Measurements from ENCODE around the gene RANBP2.
A peak's percentile ranks its signal among the peaks of the same experiment; 100 is the strongest.

The RANBP2 gene

GRCh38 chr2:108776475-108776874 lies 57.2 kb downstream of the RANBP2 start:
- Histone ChIP-seq H3K27ac (peak overlapping the region; percentile 83), H3K79me2 (ENCODE audit: insufficient read depth, low read depth) (peaks cover 15% of the 10 kb centered on the region; the same call in 1 of the 2 replicates), H3K4me3 (IDR thresholded peaks at IDR 0.05; ENCODE audit: insufficient read depth, low read depth, low read length) (no peak overlapping the region), H3K4me2 (peak overlapping the region; percentile 94), H2AFZ (ENCODE audit: low read depth) (no peak overlapping the region), H3K4me1 (ENCODE audit: low read depth, poor library complexity, severe bottlenecking) (peaks cover 77% of the 10 kb centered on the region), H4K20me1 (ENCODE audit: insufficient read depth) (no peaks in the 10 kb centered on the region), H3K9ac (no peak overlapping the region; the same call in 1 of the 2 replicates), H3K27me3 (ENCODE audit: insufficient read depth, low read depth) (no peaks in the 10 kb centered on the region), H3K36me3 (ENCODE audit: insufficient read depth) (no peaks in the 10 kb centered on the region)
- no peak for TF ChIP-seq CTCF (conservative IDR thresholded peaks at IDR 0.05; ENCODE audit: low read depth, low read length)

GRCh38 chr2:108778857-108779256 lies 59.6 kb downstream of the RANBP2 start:
- Histone ChIP-seq H3K27me3 (ENCODE audit: insufficient read depth, low read depth) (no peaks in the 10 kb centered on the region), H4K20me1 (ENCODE audit: insufficient read depth) (no peaks in the 10 kb centered on the region), H3K9ac (peak overlapping the region; percentile 3; the same call in 1 of the 2 replicates), H3K79me2 (ENCODE audit: insufficient read depth, low read depth) (peaks cover 15% of the 10 kb centered on the region; the same call in 1 of the 2 replicates), H3K36me3 (ENCODE audit: insufficient read depth) (no peaks in the 10 kb centered on the region), H3K4me2 (peak overlapping the region; percentile 94), H3K4me1 (ENCODE audit: low read depth, poor library complexity, severe bottlenecking) (peaks cover 90% of the 10 kb centered on the region), H2AFZ (ENCODE audit: low read depth) (no peak overlapping the region), H3K4me3 (IDR thresholded peaks at IDR 0.05; ENCODE audit: insufficient read depth, low read depth, low read length) (no peak overlapping the region), H3K27ac (peak overlapping the region; percentile 83)
- no peak for TF ChIP-seq CTCF (conservative IDR thresholded peaks at IDR 0.05; ENCODE audit: low read depth, low read length)

GRCh38 chr2:108786008-108786353 lies 66.7 kb downstream of the RANBP2 start:
- Histone ChIP-seq H2AFZ (ENCODE audit: low read depth) (peak overlapping the region; percentile 52; the same call in 1 of the 2 replicates), H3K27ac (peak overlapping the region; percentile 87), H3K27me3 (ENCODE audit: insufficient read depth, low read depth) (no peaks in the 10 kb centered on the region), H3K9ac (peak overlapping the region; percentile 83; the same call in 1 of the 2 replicates), H3K4me1 (ENCODE audit: low read depth, poor library complexity, severe bottlenecking) (peaks cover 47% of the 10 kb centered on the region), H3K4me3 (IDR thresholded peaks at IDR 0.05; ENCODE audit: insufficient read depth, low read depth, low read length) (no peak overlapping the region), H3K79me2 (ENCODE audit: insufficient read depth, low read depth) (peaks cover 21% of the 10 kb centered on the region), H3K36me3 (ENCODE audit: insufficient read depth) (no peaks in the 10 kb centered on the region; the same call in 1 of the 2 replicates), H3K4me2 (peak overlapping the region; percentile 83), H4K20me1 (ENCODE audit: insufficient read depth) (no peaks in the 10 kb centered on the region)
- no peak for TF ChIP-seq CTCF (conservative IDR thresholded peaks at IDR 0.05; ENCODE audit: low read depth, low read length)

DNA sequence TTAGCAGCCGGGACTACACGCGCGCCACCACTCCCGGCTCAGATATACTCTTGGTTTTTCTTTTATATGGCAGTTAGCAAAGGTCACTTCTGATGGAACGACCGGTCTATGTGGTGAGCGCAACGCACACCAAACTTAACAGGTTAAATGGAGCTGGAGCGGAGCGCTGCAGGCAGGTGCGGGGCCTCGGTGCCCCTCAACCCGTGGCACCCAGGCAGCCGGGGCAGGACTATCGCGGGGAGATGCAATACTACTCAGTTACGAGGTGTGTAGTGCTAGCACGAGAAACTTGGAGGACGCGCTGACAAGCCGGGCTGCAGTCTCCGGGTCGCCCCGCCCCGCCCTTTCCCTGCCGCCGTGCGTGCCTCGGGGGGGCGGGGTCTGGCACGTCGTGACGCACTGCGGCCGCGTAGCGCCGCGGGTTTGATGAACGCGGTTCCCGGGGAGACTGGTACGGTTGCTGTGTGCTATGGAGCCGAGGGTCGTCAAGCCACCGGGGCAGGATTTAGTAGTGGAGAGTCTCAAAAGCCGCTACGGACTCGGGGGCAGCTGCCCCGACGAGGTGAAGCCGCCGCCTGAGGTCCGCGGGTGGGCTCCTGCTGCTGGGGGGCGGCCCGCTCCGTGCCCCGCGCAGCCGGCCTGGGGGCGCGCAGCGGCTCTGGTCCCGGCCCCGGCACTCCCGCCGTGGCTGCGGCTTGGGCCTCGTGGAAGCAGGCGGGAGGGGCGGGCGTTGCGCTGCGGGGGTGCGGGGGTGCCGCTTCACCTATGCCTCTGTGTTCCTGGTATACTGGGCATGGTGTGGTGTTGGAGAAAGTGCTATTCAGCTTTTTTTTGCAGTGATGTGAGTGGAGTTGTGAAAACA lies 67.3 kb downstream of the RANBP2 start, which contains the start of gene CCDC138:
TSS of gene CCDC138 (plus strand) at position 418 of the 862 bp plus-strand sequence. CDS start at position 470, 52 bp downstream.
- peak within 1 kb of the TSS; percentile 83 for H3K9ac ChIP-seq
- H3K4me3 ChIP-seq (IDR thresholded peaks at IDR 0.05; ENCODE audit: insufficient read depth, low read depth, low read length) = no peak within 1 kb of the TSS
- H4K20me1 ChIP-seq (ENCODE audit: insufficient read depth) = no peaks in the 10 kb centered on the region
- peaks cover 41% of the 10 kb centered on the region for H3K4me1 ChIP-seq (ENCODE audit: low read depth, poor library complexity, severe bottlenecking)
- H3K79me2 ChIP-seq (ENCODE audit: insufficient read depth, low read depth) = peaks cover 21% of the 10 kb centered on the region
- no peaks in the 10 kb centered on the region; the same call in 1 of the 2 replicates for H3K36me3 ChIP-seq (ENCODE audit: insufficient read depth)
- peak within 1 kb of the TSS; percentile 85 for H3K4me2 ChIP-seq
- H3K27me3 ChIP-seq (ENCODE audit: insufficient read depth, low read depth) = no peaks in the 10 kb centered on the region
- H3K27ac ChIP-seq = peak within 1 kb of the TSS; percentile 87
- H2AFZ ChIP-seq (ENCODE audit: low read depth) = peak within 1 kb of the TSS; percentile 52
- TF ChIP-seq CTCF (conservative IDR thresholded peaks at IDR 0.05; ENCODE audit: low read depth, low read length) = no peak

All from KMS-11 (cell line).